ENCODE data around the gene GALK2.

DNA sequence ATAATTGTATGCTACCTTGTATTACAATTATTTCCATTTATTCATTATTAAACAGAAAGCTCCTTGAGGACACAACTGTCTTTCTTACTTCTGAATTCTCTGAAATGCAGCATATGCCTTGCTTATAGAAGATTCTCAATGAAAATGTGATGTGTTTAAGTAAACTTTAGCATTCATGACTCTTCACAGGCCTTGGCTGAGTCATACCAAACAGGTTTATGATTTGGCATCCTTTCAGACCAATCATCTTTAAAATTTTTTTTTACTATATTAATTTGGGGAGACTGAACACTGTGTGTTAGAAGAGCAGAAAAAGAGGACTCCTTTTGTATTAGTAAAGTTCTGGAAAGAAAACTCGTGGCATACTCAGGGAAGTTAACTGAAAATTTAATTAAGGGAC lies 6.4 kb upstream of the GALK2 start:
- TF ChIP-seq, protein P1, sequence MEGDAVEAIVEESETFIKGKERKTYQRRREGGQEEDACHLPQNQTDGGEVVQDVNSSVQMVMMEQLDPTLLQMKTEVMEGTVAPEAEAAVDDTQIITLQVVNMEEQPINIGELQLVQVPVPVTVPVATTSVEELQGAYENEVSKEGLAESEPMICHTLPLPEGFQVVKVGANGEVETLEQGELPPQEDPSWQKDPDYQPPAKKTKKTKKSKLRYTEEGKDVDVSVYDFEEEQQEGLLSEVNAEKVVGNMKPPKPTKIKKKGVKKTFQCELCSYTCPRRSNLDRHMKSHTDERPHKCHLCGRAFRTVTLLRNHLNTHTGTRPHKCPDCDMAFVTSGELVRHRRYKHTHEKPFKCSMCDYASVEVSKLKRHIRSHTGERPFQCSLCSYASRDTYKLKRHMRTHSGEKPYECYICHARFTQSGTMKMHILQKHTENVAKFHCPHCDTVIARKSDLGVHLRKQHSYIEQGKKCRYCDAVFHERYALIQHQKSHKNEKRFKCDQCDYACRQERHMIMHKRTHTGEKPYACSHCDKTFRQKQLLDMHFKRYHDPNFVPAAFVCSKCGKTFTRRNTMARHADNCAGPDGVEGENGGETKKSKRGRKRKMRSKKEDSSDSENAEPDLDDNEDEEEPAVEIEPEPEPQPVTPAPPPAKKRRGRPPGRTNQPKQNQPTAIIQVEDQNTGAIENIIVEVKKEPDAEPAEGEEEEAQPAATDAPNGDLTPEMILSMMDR (IDR thresholded peaks at IDR 0.05), result no peak
- no peak for TF ChIP-seq POLR2AphosphoS5 (IDR thresholded peaks at IDR 0.05; ENCODE audit: low read depth, low read length)

All from Panc1 (cell line).